ENCODE measurements around the gene TMEM154.
A peak's percentile ranks its signal among the peaks of the same experiment; 100 is the strongest.

The TMEM154 gene

DNA sequence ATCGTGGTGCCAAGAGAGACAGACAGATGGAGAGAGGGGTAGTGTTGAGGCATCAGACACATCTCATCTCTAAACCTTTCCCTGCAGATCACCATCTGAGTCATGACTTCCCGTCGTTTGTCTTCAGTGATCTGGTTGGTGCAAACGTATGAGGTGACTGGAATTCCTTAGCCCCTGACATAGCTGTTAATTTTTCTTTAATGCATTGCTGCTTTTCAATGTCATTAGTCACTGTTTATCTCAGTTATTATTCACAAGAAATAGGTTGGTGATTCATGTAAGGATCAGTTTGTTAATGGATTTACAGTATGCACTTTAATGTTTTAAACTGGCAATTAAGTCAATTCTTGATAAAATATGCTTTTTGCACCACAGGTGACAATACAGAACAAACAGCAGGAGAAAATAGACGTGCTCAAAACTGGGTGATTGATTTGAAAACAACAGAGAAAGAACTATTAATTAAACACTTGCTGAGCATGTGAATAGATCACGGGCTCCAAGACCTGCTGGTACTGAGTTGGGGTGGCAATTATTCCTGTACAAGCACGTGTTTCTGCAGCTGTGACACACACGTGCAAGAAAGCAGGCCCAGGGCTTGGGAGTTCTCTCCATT lies 1.3 kb upstream of the TMEM154 start:
- H3K9ac ChIP-seq (ENCODE audit: low read depth, low read length, poor library complexity, severe bottlenecking), result peak overlapping the region; percentile 87
- H4K20me1 ChIP-seq (ENCODE audit: insufficient read depth, low read length, poor library complexity, severe bottlenecking), result no peaks in the 10 kb centered on the region
- no peaks in the 10 kb centered on the region for H3K36me3 ChIP-seq (ENCODE audit: insufficient read depth, low read length)
- H3K4me2 ChIP-seq (ENCODE audit: low read depth, low read length, poor library complexity, severe bottlenecking), result peak overlapping the region; percentile 99
- TF ChIP-seq EZH2phosphoT487 (IDR thresholded peaks at IDR 0.05; ENCODE audit: borderline replicate concordance), result no peak
- TF ChIP-seq, protein P1, sequence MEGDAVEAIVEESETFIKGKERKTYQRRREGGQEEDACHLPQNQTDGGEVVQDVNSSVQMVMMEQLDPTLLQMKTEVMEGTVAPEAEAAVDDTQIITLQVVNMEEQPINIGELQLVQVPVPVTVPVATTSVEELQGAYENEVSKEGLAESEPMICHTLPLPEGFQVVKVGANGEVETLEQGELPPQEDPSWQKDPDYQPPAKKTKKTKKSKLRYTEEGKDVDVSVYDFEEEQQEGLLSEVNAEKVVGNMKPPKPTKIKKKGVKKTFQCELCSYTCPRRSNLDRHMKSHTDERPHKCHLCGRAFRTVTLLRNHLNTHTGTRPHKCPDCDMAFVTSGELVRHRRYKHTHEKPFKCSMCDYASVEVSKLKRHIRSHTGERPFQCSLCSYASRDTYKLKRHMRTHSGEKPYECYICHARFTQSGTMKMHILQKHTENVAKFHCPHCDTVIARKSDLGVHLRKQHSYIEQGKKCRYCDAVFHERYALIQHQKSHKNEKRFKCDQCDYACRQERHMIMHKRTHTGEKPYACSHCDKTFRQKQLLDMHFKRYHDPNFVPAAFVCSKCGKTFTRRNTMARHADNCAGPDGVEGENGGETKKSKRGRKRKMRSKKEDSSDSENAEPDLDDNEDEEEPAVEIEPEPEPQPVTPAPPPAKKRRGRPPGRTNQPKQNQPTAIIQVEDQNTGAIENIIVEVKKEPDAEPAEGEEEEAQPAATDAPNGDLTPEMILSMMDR (conservative IDR thresholded peaks at IDR 0.05; ENCODE audit: low read length), result no peak
- H3K4me1 ChIP-seq (ENCODE audit: insufficient read depth, low read length, poor library complexity, severe bottlenecking), result peaks cover 54% of the 10 kb centered on the region
- no peaks in the 10 kb centered on the region for H3K9me3 ChIP-seq (ENCODE audit: insufficient read depth, low read depth, low read length)
- no peaks in the 10 kb centered on the region for H3K27me3 ChIP-seq (ENCODE audit: insufficient read depth, low read length, poor library complexity, severe bottlenecking)
- H3K79me2 ChIP-seq (ENCODE audit: insufficient read depth, low read length), result peaks cover 10% of the 10 kb centered on the region
- H3K9me2 ChIP-seq (replicated peaks; ENCODE audit: low read depth, low read length), result no peaks in the 10 kb centered on the region
- peak overlapping the region; percentile 44; the same call in 1 of the 2 replicates for H2AFZ ChIP-seq (ENCODE audit: low read length)
- no peak overlapping the region for H3K4me3 ChIP-seq (ENCODE audit: low read length, poor library complexity, severe bottlenecking)
- H3F3A ChIP-seq (ENCODE audit: low read depth), result no peaks in the 10 kb centered on the region

GRCh38 chr4:152678841-152679240 lies 956 bp downstream of the TMEM154 start:
- Histone ChIP-seq H3K4me2 (ENCODE audit: low read depth, low read length, poor library complexity, severe bottlenecking) (peak overlapping the region; percentile 99), H3K4me1 (ENCODE audit: insufficient read depth, low read length, poor library complexity, severe bottlenecking) (peaks cover 59% of the 10 kb centered on the region), H4K20me1 (ENCODE audit: insufficient read depth, low read length, poor library complexity, severe bottlenecking) (no peaks in the 10 kb centered on the region), H3K9me2 (replicated peaks; ENCODE audit: low read depth, low read length) (no peaks in the 10 kb centered on the region), H3K36me3 (ENCODE audit: insufficient read depth, low read length) (no peaks in the 10 kb centered on the region), H3K9ac (ENCODE audit: low read depth, low read length, poor library complexity, severe bottlenecking) (peak overlapping the region; percentile 87), H3K27me3 (ENCODE audit: insufficient read depth, low read length, poor library complexity, severe bottlenecking) (no peaks in the 10 kb centered on the region), H3K4me3 (ENCODE audit: low read length, poor library complexity, severe bottlenecking) (peak overlapping the region; percentile 86), H3K9me3 (ENCODE audit: insufficient read depth, low read depth, low read length) (no peaks in the 10 kb centered on the region), H3F3A (ENCODE audit: low read depth) (no peaks in the 10 kb centered on the region), H3K79me2 (ENCODE audit: insufficient read depth, low read length) (peaks cover 10% of the 10 kb centered on the region), H2AFZ (ENCODE audit: low read length) (peak overlapping the region; percentile 95; the same call in 1 of the 2 replicates)
- no peak for TF ChIP-seq EZH2phosphoT487 (IDR thresholded peaks at IDR 0.05; ENCODE audit: borderline replicate concordance)
- TF ChIP-seq, protein P1 (conservative IDR thresholded peaks at IDR 0.05; ENCODE audit: low read length), result no peak

DNA sequence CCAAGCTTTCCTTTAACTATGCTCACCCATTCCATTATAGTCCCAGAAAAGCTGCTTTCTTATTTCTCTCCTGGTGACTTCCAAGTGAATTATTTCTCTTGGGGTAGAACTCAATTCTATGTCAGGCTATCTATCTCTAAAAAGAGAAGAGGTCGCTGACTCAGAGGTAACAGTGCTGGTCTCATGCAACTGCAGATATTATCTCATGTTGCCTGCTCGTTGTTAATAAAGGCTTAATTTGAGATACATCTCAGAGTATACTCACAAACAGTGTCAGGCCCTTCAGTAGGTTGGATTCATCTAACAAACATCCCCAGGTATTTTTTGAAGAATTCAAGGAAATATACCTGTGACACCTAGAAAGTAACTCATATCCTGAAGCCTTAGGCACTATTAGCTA lies 2.7 kb downstream of the TMEM154 start:
- Histone ChIP-seq H3K9me3 (ENCODE audit: insufficient read depth, low read depth, low read length) (no peaks in the 10 kb centered on the region), H3K9me2 (replicated peaks; ENCODE audit: low read depth, low read length) (no peaks in the 10 kb centered on the region), H3K36me3 (ENCODE audit: insufficient read depth, low read length) (no peaks in the 10 kb centered on the region), H4K20me1 (ENCODE audit: insufficient read depth, low read length, poor library complexity, severe bottlenecking) (no peaks in the 10 kb centered on the region), H3K9ac (ENCODE audit: low read depth, low read length, poor library complexity, severe bottlenecking) (no peak overlapping the region), H3K4me3 (ENCODE audit: low read length, poor library complexity, severe bottlenecking) (no peak overlapping the region), H3K79me2 (ENCODE audit: insufficient read depth, low read length) (peaks cover 10% of the 10 kb centered on the region), H3K4me1 (ENCODE audit: insufficient read depth, low read length, poor library complexity, severe bottlenecking) (peaks cover 54% of the 10 kb centered on the region), H3F3A (ENCODE audit: low read depth) (no peaks in the 10 kb centered on the region), H2AFZ (ENCODE audit: low read length) (no peak overlapping the region), H3K27me3 (ENCODE audit: insufficient read depth, low read length, poor library complexity, severe bottlenecking) (no peaks in the 10 kb centered on the region), H3K4me2 (ENCODE audit: low read depth, low read length, poor library complexity, severe bottlenecking) (peak overlapping the region; percentile 1)
- no peak for TF ChIP-seq EZH2phosphoT487 (IDR thresholded peaks at IDR 0.05; ENCODE audit: borderline replicate concordance)
- TF ChIP-seq, protein P1 (conservative IDR thresholded peaks at IDR 0.05; ENCODE audit: low read length), result no peak
